B cell (primary cell): Measurements from ENCODE around the gene ENOX1. TPM values are rescaled to one million over a fixed set of nuclear protein-coding genes. Genes with fewer than 3 reads are reported as not detected.

Experiments
- ATAC-seq: fragments of 200-7000 bp; cut with Tn5 transposase; one replicate; pipeline ENCODE4 v1.10.0; 2021; ENCODE audit warnings: low read depth, mild to moderate bottlenecking, moderate number of reproducible peaks, moderate library complexity
- CTCF ChIA-PET: fragments of 350-600 bp; sonication (Branson Sonifier 250); formaldehyde crosslinking; loops from one replicate; lab custom pipeline; 2021; ENCODE audit warnings: antibody characterized with exemption, inconsistent platforms; lab: Charles Lee
- POLR2A ChIA-PET: fragments of 350-600 bp; sonication (Branson Sonifier 250); formaldehyde crosslinking; loops from one replicate; lab custom pipeline; 2021; ENCODE audit warnings: antibody characterized with exemption; lab: Charles Lee
- DNase-seq: peaks from one replicate; pipeline ENCODE4 v3.0.0; 2013
- H2AFZ ChIP-seq: 2 replicates; pipeline ENCODE4 v1.6.1; 2012; ENCODE audit warnings: mild to moderate bottlenecking, low read depth, low read length; ENCODE audit not compliant: insufficient read depth, poor library complexity, severe bottlenecking
- H3K27ac ChIP-seq, 2 donors: 1 replicate in 1 of 2; 2 replicates in 1 of 2; pipeline ENCODE4 v1.5.1; 2012 to 2013; ENCODE audit warnings: low read length in 2 of 2, mild to moderate bottlenecking in 2 of 2, moderate library complexity in 1 of 2
- H3K27me3 ChIP-seq, 4 experiments: fragments of 200-600 bp in 1 of 4; sonication (generic) in 1 of 4; replicated peaks in 1 of 4; 1 replicate in 2 of 4; 2 replicates in 2 of 4; pipeline versions ENCODE4 v1.6.1 to v1.7.0; 2013 to 2016; ENCODE audit warnings: low read length in 3 of 4, mild to moderate bottlenecking in 2 of 4, mixed read lengths in 1 of 4, moderate library complexity in 1 of 4; ENCODE audit not compliant: insufficient read depth in 4 of 4, control insufficient read depth in 3 of 4; ENCODE audit errors: control extremely low read depth in 1 of 4
- H3K36me3 ChIP-seq, 2 experiments: replicated peaks in 1 of 2; 1 replicate in 1 of 2; 2 replicates in 1 of 2; pipeline versions ENCODE4 v1.6.1 to v1.7.1; 2013; ENCODE audit warnings: low read length in 1 of 2; ENCODE audit not compliant: insufficient read depth in 2 of 2, control insufficient read depth in 1 of 2; ENCODE audit errors: control extremely low read depth in 1 of 2, extremely low read depth in 1 of 2
- H3K4me1 ChIP-seq, 2 donors: fragments of 200-600 bp in 1 of 2; sonication (generic) in 1 of 2; 1 replicate in 1 of 2; 2 replicates in 1 of 2; pipeline versions ENCODE4 v1.5.1 to v1.6.1; 2013 to 2017; ENCODE audit warnings: low read length in 2 of 2; ENCODE audit not compliant: control insufficient read depth in 2 of 2, insufficient read depth in 2 of 2
- H3K4me2 ChIP-seq: replicated peaks from 2 replicates; pipeline ENCODE3; 2012; ENCODE audit warnings: mild to moderate bottlenecking, low read depth, low read length; ENCODE audit not compliant: poor library complexity, severe bottlenecking
- H3K4me3 ChIP-seq, 5 experiments: fragments of 200-600 bp in 1 of 5; sonication (generic) in 1 of 5; 1 replicate in 3 of 5; 2 replicates in 2 of 5; pipeline versions ENCODE4 v1.5.1 to v1.7.0; 2011 to 2016; ENCODE audit warnings: low read length in 4 of 5, mild to moderate bottlenecking in 4 of 5, low read depth in 2 of 5, control low read depth in 1 of 5, moderate library complexity in 1 of 5; ENCODE audit not compliant: insufficient read depth in 1 of 5; ENCODE audit errors: control extremely low read depth in 1 of 5, extremely low read depth in 1 of 5
- H3K79me2 ChIP-seq: fragments of 200-600 bp; sonication (generic); one replicate; pipeline ENCODE4 v1.6.0; 2016; ENCODE audit warnings: low read length; ENCODE audit not compliant: control insufficient read depth, insufficient read depth
- H3K9ac ChIP-seq: fragments of 200-600 bp; sonication (generic); 2 replicates; pipeline ENCODE4 v1.6.1; 2017; ENCODE audit warnings: mild to moderate bottlenecking, low read length, moderate library complexity
- H3K9me3 ChIP-seq, 3 donors: one replicate each; pipeline versions ENCODE4 v1.6.1 to v1.7.1; 2013; ENCODE audit warnings: low read length in 2 of 3; ENCODE audit not compliant: control insufficient read depth in 2 of 3, insufficient read depth in 1 of 3; ENCODE audit errors: control extremely low read depth in 1 of 3
- H4K20me1 ChIP-seq: 2 replicates; pipeline ENCODE4 v1.6.0; 2012; ENCODE audit warnings: mild to moderate bottlenecking, low read length; ENCODE audit not compliant: insufficient read depth, control insufficient read depth, poor library complexity, severe bottlenecking
- H3K27ac Mint-ChIP-seq: one replicate; pipeline ENCODE4 v1.8.0; 2021; ENCODE audit warnings: mixed read lengths
- H3K27me3 Mint-ChIP-seq: one replicate; pipeline ENCODE4 v1.8.0; 2021; ENCODE audit warnings: mixed read lengths
- H3K4me1 Mint-ChIP-seq: one replicate; pipeline ENCODE4 v1.8.0; 2021; ENCODE audit warnings: mixed read lengths
- H3K4me3 Mint-ChIP-seq: one replicate; pipeline ENCODE4 v1.8.0; 2021; ENCODE audit warnings: mixed read lengths
- H3K9me3 Mint-ChIP-seq: one replicate; pipeline ENCODE4 v1.8.0; 2022; ENCODE audit warnings: mixed read lengths; ENCODE audit not compliant: insufficient read depth
- CTCF ChIP-seq: fragments of 200-600 bp; IDR thresholded peaks from one replicate; pipeline ENCODE4 v1.8.0; 2022; ENCODE audit warnings: antibody characterized with exemption, mild to moderate bottlenecking
- EZH2 ChIP-seq: IDR thresholded peaks from 2 replicates; pipeline ENCODE4 v1.6.1; 2012; ENCODE audit warnings: borderline replicate concordance, low read depth, mild to moderate bottlenecking, moderate library complexity, low read length; ENCODE audit not compliant: insufficient read depth, poor library complexity, severe bottlenecking
- WGBS: methylation state at CpG from one replicate; pipeline ENCODE4 v1.1.5; 2013; ENCODE audit warnings: missing lambda C conversion rate; ENCODE audit not compliant: insufficient coverage; 5-methylcytosine and 5-hydroxymethylcytosine counted together
- intact Hi-C: fragments of 100-400 bp; cut with micrococcal nuclease; formaldehyde crosslinking; loops from one replicate; pipeline ENCODE4 v1.10.0; 2022
- polyA plus RNA-seq: library from polyadenylated mRNA; depleted of rRNA; stranded (reverse); fragments of >200 nt; gene quantifications from 2 replicates; pipeline ENCODE4 v1.2.3, GENCODE V29; 2012
- total RNA-seq, 2 donors: library from RNA; stranded (reverse); fragments of 120-200 nt in 1 of 2; gene quantifications; 1 replicate in 1 of 2; 2 replicates in 1 of 2; pipeline versions ENCODE4 v1.2.3 to v1.2.4, GENCODE V29; 2013 to 2022

The ENOX1 gene
- total and polyA plus RNA-seq, 2 donors (not counting 1 experiment from before 2014, with no cell fraction given): not detected

GRCh38 chr13:43227721-43228120, 559.1 kb downstream of the ENOX1 start:
- no peak for TF ChIP-seq EZH2
- TF ChIP-seq CTCF: no peak
- H3K27me3 ChIP-seq: no peaks in the 10 kb centered on the region
- H3K4me2 ChIP-seq: no peak overlapping the region
- no peaks in the 10 kb centered on the region for H4K20me1 ChIP-seq
- H2AFZ ChIP-seq: no peak overlapping the region
- no peak overlapping the region for H3K27ac ChIP-seq
- Mint-ChIP-seq H3K9me3 (no peaks in the 10 kb centered on the region), H3K4me1 (no peaks in the 10 kb centered on the region), H3K27me3 (peaks cover 17% of the 10 kb centered on the region), H3K4me3 (no peak overlapping the region), H3K27ac (no peak overlapping the region)
- POLR2A ChIA-PET: no interaction called here
- intact Hi-C loops: no loop called here
- no peaks in the 10 kb centered on the region for H3K79me2 ChIP-seq
- CTCF ChIA-PET: no interaction called here
- H3K9ac ChIP-seq: no peak overlapping the region
- DNase-seq (no peak), ATAC-seq (no peak)
- no peaks in the 10 kb centered on the region for H3K9me3 ChIP-seq
- WGBS: 100% methylated on average over 1 of the region's 2 CpGs
- H3K4me1 ChIP-seq: no peaks in the 10 kb centered on the region
- no peaks in the 10 kb centered on the region for H3K36me3 ChIP-seq
- no peak overlapping the region for H3K4me3 ChIP-seq

DNA sequence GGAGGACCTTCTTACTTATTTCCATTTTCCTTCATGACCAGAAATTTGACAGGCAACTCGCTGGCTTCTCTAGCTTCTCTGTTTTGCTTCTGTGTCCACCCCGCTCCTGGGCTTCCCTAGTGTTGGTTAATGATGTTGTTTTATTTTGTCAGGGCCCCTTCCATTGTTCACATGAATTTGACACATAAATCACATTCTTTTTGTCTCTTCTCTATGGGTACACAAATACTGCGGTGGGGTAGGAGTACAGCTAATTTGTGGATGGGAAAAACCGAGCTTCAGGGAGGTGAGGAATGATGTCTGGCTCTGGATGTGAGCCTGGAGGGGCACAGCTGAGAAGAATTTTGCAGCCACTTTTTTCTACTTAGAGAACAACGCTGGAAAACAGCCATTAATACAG, 563.6 kb downstream of the ENOX1 start:
- Histone ChIP-seq H3K27me3 (no peaks in the 10 kb centered on the region), H3K9me3 (no peaks in the 10 kb centered on the region), H3K4me3 (no peak overlapping the region), H3K27ac (no peak overlapping the region), H3K4me1 (no peaks in the 10 kb centered on the region), H2AFZ (no peak overlapping the region), H3K79me2 (no peaks in the 10 kb centered on the region), H4K20me1 (no peaks in the 10 kb centered on the region), H3K9ac (no peak overlapping the region), H3K4me2 (no peak overlapping the region), H3K36me3 (no peaks in the 10 kb centered on the region)
- intact Hi-C loops: no loop called here
- WGBS: 100% methylated on average over 1 of the region's 5 CpGs
- H3K4me1 Mint-ChIP-seq: no peaks in the 10 kb centered on the region
- CTCF ChIA-PET: no interaction called here
- ATAC-seq: no peak
- H3K27ac Mint-ChIP-seq: no peak overlapping the region
- TF ChIP-seq EZH2: no peak
- TF ChIP-seq CTCF: no peak
- H3K9me3 Mint-ChIP-seq: no peaks in the 10 kb centered on the region
- DNase-seq: no peak
- POLR2A ChIA-PET: no interaction called here
- H3K27me3 Mint-ChIP-seq: peaks cover 19% of the 10 kb centered on the region
- H3K4me3 Mint-ChIP-seq: no peak overlapping the region
